AG04449 (cell line): Measurements from ENCODE around the gene TEDC2.
A peak's percentile ranks its signal among the peaks of the same experiment; 100 is the strongest.

Experiments used
- CTCF ChIA-PET: fragments of 350-600 bp; formaldehyde crosslinking; extraction: SDS; loops from one replicate; lab custom pipeline; 2021; ENCODE audit warnings: antibody characterized with exemption; lab: Yijun Ruan, JAX
- POLR2A ChIA-PET: fragments of 400-600, 350-600 bp; formaldehyde crosslinking; extraction: SDS; loops from one replicate; lab custom pipeline; 2020; ENCODE audit warnings: antibody characterized with exemption, inconsistent platforms; lab: Yijun Ruan, JAX
- DNase-seq: peaks from one replicate; pipeline ENCODE4 v3.0.0-alpha.2; 2010; ENCODE audit warnings: low read depth, low spot score
- H3K4me3 ChIP-seq: 2 replicates; pipeline ENCODE4 v1.5.1; 2011; ENCODE audit warnings: low read depth, mild to moderate bottlenecking, control low read depth, low read length
- CTCF ChIP-seq: IDR thresholded peaks from one replicate; pipeline ENCODE4 v1.5.1; 2011; ENCODE audit warnings: mild to moderate bottlenecking, moderate library complexity, low read length, control low read depth, inconsistent platforms; ENCODE audit not compliant: insufficient read depth; ENCODE audit errors: missing control alignments

The TEDC2 gene

GRCh38 chr16:2456551-2457153 lies 3.3 kb upstream of the TEDC2 start:
- DNase-seq = no peak
- no peak for TF ChIP-seq CTCF
- H3K4me3 ChIP-seq = no peak overlapping the region
- ChIA-PET POLR2A (interaction anchor here (0.7 kb wide), 1 partner anchor 18 kb away, joined by 5 read pairs; the partner anchor contains the start of gene TBC1D24), CTCF (interaction anchor here (1.0 to 1.3 kb wide), 2 partner anchors 9 to 45 kb away, joined by 3 read pairs; no protein-coding TSS in a partner anchor)

GRCh38 chr16:2457267-2457666 lies 2.6 kb upstream of the TEDC2 start:
- CTCF ChIA-PET = interaction anchor here (0.5 to 1.3 kb wide), 4 partner anchors 9 to 117 kb away, joined by 3 to 4 read pairs (median 4); partner anchors contain the start of genes ABCA3 and CCNF
- POLR2A ChIA-PET = interaction anchor here (0.7 kb wide), 1 partner anchor 17 kb away, joined by 5 read pairs; the partner anchor contains the start of gene TBC1D24
- DNase-seq = no peak
- no peak for TF ChIP-seq CTCF
- no peak overlapping the region for H3K4me3 ChIP-seq

GRCh38 chr16:2457946-2458345 lies 2.0 kb upstream of the TEDC2 start:
- no peak overlapping the region for H3K4me3 ChIP-seq
- no peak for TF ChIP-seq CTCF
- DNase-seq = no peak
- CTCF ChIA-PET = interaction anchor here (0.9 to 1.0 kb wide), 3 partner anchors 10 to 118 kb away, joined by 3 to 4 read pairs (median 3); partner anchors contain the start of gene ABCA3
- POLR2A ChIA-PET = no interaction called here

- POLR2A ChIA-PET = interaction anchor here (0.6 to 1.6 kb wide), 6 partner anchors 10 to 23 kb away, joined by 3 to 5 read pairs (median 4); partner anchors contain the start of gene TBC1D24
- no peak for DNase-seq
- H3K4me3 ChIP-seq = peak overlapping the region; percentile 67
Measured at GRCh38 chr16:2458887-2459646, 842 bp upstream of the TEDC2 start.

GRCh38 chr16:2460391-2460713 lies 443 bp downstream of the TEDC2 start:
- CTCF ChIA-PET = interaction anchor here (0.7 to 1.3 kb wide), 4 partner anchors 8 to 41 kb away, joined by 3 to 4 read pairs (median 4); no protein-coding TSS in a partner anchor
- TF ChIP-seq CTCF = no peak
- peak overlapping the region; percentile 67 for H3K4me3 ChIP-seq
- POLR2A ChIA-PET = interaction anchor here (0.9 to 1.6 kb wide), 5 partner anchors 9 to 22 kb away, joined by 3 to 5 read pairs (median 4); partner anchors contain the start of gene TBC1D24
- no peak for DNase-seq

More at GRCh38 chr16:2458887-2459646, 842 bp upstream of the TEDC2 start:
- TF ChIP-seq CTCF = no peak
- CTCF ChIA-PET = interaction anchor here (0.9 to 1.3 kb wide), 3 partner anchors 9 to 43 kb away, joined by 3 to 4 read pairs (median 3); no protein-coding TSS in a partner anchor
